ENCODE data around the gene ACSS1. TPM values are rescaled to one million over a fixed set of nuclear protein-coding genes. Genes with fewer than 3 reads are reported as not detected.

Gene ACSS1
- total RNA-seq, 1 experiment from 2014 or later: 0.51 TPM

DNA sequence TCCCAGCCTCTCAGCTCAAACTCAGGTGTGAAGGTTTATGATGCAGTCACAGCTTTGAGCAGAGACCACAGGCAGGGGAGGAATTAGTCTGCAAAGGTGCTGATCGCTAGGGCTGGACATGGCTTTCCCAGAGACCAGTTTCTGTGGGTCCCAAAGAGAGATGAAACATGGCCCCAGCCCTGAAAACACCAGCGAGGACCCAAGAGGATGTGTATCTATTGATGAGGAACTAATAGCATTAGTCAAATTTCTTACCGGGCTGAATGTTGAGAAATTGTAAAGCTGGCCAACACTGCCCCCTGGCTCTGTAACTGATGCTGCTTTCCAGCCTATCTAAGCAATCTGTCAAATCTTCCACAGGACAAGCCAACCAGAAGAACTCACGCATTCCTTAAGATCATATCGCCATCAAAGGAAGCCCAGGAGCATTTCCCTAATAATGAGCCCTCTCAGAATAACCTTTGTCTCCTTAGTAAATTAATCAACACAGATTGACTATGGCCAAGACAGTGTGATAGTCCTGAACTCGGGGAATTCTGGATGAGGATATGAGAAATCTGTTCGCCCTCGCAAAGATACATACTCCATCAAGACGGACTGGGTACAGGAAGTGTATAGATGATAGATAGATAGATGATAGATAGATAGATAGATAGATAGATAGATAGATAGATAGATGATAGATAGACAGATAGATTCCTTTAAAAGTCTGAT, 7.8 kb upstream of the ACSS1 start:
- Mint-ChIP-seq H3K27me3 (ENCODE audit: insufficient read depth, unreplicated experiment) (peaks cover 68% of the 10 kb centered on the region), H3K36me3 (ENCODE audit: insufficient read depth, unreplicated experiment) (no peaks in the 10 kb centered on the region), H3K27ac (ENCODE audit: low read depth, unreplicated experiment) (no peak overlapping the region), H3K4me3 (ENCODE audit: unreplicated experiment) (no peak overlapping the region), H3K4me1 (ENCODE audit: insufficient read depth, unreplicated experiment) (peaks cover 12% of the 10 kb centered on the region), H3K9me3 (ENCODE audit: unreplicated experiment) (no peaks in the 10 kb centered on the region)
- TF ChIP-seq, protein P1, sequence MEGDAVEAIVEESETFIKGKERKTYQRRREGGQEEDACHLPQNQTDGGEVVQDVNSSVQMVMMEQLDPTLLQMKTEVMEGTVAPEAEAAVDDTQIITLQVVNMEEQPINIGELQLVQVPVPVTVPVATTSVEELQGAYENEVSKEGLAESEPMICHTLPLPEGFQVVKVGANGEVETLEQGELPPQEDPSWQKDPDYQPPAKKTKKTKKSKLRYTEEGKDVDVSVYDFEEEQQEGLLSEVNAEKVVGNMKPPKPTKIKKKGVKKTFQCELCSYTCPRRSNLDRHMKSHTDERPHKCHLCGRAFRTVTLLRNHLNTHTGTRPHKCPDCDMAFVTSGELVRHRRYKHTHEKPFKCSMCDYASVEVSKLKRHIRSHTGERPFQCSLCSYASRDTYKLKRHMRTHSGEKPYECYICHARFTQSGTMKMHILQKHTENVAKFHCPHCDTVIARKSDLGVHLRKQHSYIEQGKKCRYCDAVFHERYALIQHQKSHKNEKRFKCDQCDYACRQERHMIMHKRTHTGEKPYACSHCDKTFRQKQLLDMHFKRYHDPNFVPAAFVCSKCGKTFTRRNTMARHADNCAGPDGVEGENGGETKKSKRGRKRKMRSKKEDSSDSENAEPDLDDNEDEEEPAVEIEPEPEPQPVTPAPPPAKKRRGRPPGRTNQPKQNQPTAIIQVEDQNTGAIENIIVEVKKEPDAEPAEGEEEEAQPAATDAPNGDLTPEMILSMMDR (IDR thresholded peaks at IDR 0.05; ENCODE audit: unreplicated experiment): peak; percentile 57
- no TSS peak for BruUV-seq (replicated peaks)
- intact Hi-C loops (cut with micrococcal nuclease): loop anchor here (1.0 to 10.0 kb wide), 5 partner anchors 65 to 332 kb away; partner anchors contain the start of gene PYGB
- DNase-seq (ENCODE audit: unreplicated experiment): peak; percentile 59
- ChIA-PET POLR2A (interaction anchor here (0.7 to 7.6 kb wide), 5 partner anchors 43 to 113 kb away, joined by 3 to 144 read pairs (median 4); partner anchors contain the start of gene APMAP), CTCF (interaction anchor here (0.6 to 9.6 kb wide), 43 partner anchors 9 to 1128 kb away, joined by 3 to 500 read pairs (median 5); partner anchors contain the start of gene GINS1)

DNA sequence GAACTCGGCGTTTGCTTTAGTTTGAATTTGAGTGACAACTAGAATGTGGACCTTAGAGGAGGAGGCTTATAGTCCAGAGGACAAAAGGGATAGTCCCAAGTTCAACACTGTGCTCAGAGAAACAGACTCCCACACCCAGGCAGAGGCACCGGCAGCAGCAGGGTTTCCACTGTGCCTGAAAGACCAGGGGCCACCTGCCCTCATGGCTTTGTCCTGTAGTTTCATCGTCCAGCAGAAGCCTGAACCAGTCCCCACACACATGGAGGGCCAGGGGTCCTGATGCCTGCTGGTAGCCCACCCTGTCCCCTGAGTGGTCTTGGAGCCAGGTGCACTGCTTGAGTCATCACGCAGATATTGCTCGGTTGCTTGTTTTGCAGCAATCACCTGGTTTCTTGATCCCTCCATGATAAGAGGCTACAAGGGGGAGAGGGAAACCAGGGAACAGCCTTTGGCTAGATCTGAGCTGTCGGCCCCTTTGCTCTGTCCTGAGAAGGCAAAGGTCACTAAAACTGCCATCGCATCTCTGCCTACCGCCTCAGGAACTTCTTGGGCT, 7.2 kb upstream of the ACSS1 start:
- BruUV-seq (replicated peaks): no TSS peak
- peaks cover 18% of the 10 kb centered on the region for H3K4me1 Mint-ChIP-seq (ENCODE audit: insufficient read depth, unreplicated experiment)
- intact Hi-C loops (cut with micrococcal nuclease): loop anchor here (1.0 to 10.0 kb wide), 5 partner anchors 65 to 332 kb away; partner anchors contain the start of gene PYGB
- no peak for DNase-seq (ENCODE audit: unreplicated experiment)
- POLR2A ChIA-PET: interaction anchor here (0.7 to 7.6 kb wide), 6 partner anchors 43 to 114 kb away, joined by 3 to 144 read pairs (median 4); partner anchors contain the start of gene APMAP
- no peak overlapping the region for H3K4me3 Mint-ChIP-seq (ENCODE audit: unreplicated experiment)
- H3K27ac Mint-ChIP-seq (ENCODE audit: low read depth, unreplicated experiment): no peak overlapping the region
- H3K9me3 Mint-ChIP-seq (ENCODE audit: unreplicated experiment): no peaks in the 10 kb centered on the region
- CTCF ChIA-PET: interaction anchor here (0.6 to 9.6 kb wide), 46 partner anchors 8 to 1127 kb away, joined by 3 to 500 read pairs (median 5); partner anchors contain the start of gene GINS1
- H3K27me3 Mint-ChIP-seq (ENCODE audit: insufficient read depth, unreplicated experiment): peaks cover 68% of the 10 kb centered on the region
- no peaks in the 10 kb centered on the region for H3K36me3 Mint-ChIP-seq (ENCODE audit: insufficient read depth, unreplicated experiment)
- TF ChIP-seq, protein P1 (IDR thresholded peaks at IDR 0.05; ENCODE audit: unreplicated experiment): no peak

DNA sequence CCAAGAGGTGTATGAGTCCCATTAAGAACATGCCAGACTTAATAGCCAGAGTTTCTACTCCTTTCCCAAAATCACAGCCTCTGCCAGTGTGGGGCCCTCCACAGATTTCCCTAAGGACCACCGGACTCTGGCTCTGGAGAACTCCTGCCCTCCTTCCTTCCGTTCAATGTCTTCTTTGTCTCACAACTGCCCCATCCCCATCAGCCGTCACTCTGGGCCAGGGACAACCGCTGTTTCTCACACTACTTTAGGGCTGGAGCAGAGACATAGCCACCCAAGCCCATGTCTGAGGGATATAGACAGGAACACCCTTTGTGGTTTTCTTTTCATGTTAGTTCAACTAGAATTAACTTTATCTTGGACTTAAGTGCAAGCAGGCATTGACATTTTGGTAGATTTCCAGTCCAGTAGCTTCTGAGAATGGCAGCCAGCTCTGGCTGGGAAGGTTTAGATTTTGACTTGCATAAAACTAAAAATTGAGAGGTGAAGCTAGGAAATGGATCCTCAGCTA, 6.7 kb upstream of the ACSS1 start:
- TF ChIP-seq, protein P1 (IDR thresholded peaks at IDR 0.05; ENCODE audit: unreplicated experiment): no peak
- no peak overlapping the region for H3K4me3 Mint-ChIP-seq (ENCODE audit: unreplicated experiment)
- POLR2A ChIA-PET: interaction anchor here (0.7 to 7.6 kb wide), 5 partner anchors 47 to 328 kb away, joined by 3 to 144 read pairs (median 4); partner anchors contain the start of gene APMAP
- peaks cover 18% of the 10 kb centered on the region for H3K4me1 Mint-ChIP-seq (ENCODE audit: insufficient read depth, unreplicated experiment)
- no peak overlapping the region for H3K27ac Mint-ChIP-seq (ENCODE audit: low read depth, unreplicated experiment)
- no peaks in the 10 kb centered on the region for H3K9me3 Mint-ChIP-seq (ENCODE audit: unreplicated experiment)
- peaks cover 66% of the 10 kb centered on the region for H3K27me3 Mint-ChIP-seq (ENCODE audit: insufficient read depth, unreplicated experiment)
- DNase-seq (ENCODE audit: unreplicated experiment): no peak
- CTCF ChIA-PET: interaction anchor here (0.6 to 9.6 kb wide), 34 partner anchors 10 to 1127 kb away, joined by 3 to 500 read pairs (median 6); no protein-coding TSS in a partner anchor
- H3K36me3 Mint-ChIP-seq (ENCODE audit: insufficient read depth, unreplicated experiment): no peaks in the 10 kb centered on the region
- no TSS peak for BruUV-seq (replicated peaks)
- intact Hi-C loops (cut with micrococcal nuclease): loop anchor here (1.0 to 10.0 kb wide), 5 partner anchors 64 to 333 kb away; partner anchors contain the start of gene PYGB

All from MCF 10A (cell line).